Left renal pelvis (tissue), 4 donors: ENCODE results near the gene KIF4B. TPM values are rescaled to one million over a fixed set of nuclear protein-coding genes. Genes with fewer than 3 reads are reported as not detected.
"Not testable (repeated sequence)": the region's sequence is repeated elsewhere in the genome, so short reads cannot be mapped to it uniquely, and the experiment has no call there.

Experiments used
- DNase-seq, 4 donors: peaks; one replicate each; pipeline ENCODE4 v3.0.0-alpha.2; 2013; ENCODE audit warnings: low read depth in 4 of 4, low spot score in 3 of 4
- polyA plus RNA-seq, 4 donors: library from polyadenylated mRNA; unstranded; fragments of 120-200 nt; gene quantifications; one replicate each; pipeline ENCODE4 v1.2.1, GENCODE V29; 2013; ENCODE audit not compliant: insufficient read length in 4 of 4

The KIF4B gene
- polyA plus RNA-seq, 4 donors = 0.12 to 0.27 (median 0.18) TPM

GRCh38 chr5:155006265-155006664, 7.3 kb upstream of the KIF4B start:
- DNase-seq = not testable (repeated sequence)

- DNase-seq = no peak
These were observed 4.9 kb upstream of the KIF4B start for GRCh38 chr5:155008669-155009068.

- no peak for DNase-seq
These were observed 2.7 kb upstream of the KIF4B start for GRCh38 chr5:155010881-155011280.

GRCh38 chr5:155015239-155015638, 1.7 kb downstream of the KIF4B start:
- DNase-seq = no peak

- DNase-seq = no peak
These were observed 4.1 kb downstream of the KIF4B start for GRCh38 chr5:155017610-155018009.

GRCh38 chr5:155019601-155020226, 6.2 kb downstream of the KIF4B start:
- no peak for DNase-seq

- DNase-seq = no peak
These were observed 8.3 kb downstream of the KIF4B start for GRCh38 chr5:155021842-155022241.

GRCh38 chr5:155023320-155023719, 9.8 kb downstream of the KIF4B start:
- no peak for DNase-seq

GRCh38 chr5:155024015-155024414, 10.5 kb downstream of the KIF4B start:
- no peak for DNase-seq

GRCh38 chr5:155025895-155026294, 12.3 kb downstream of the KIF4B start:
- DNase-seq = no peak

GRCh38 chr5:155027993-155028629, 14.6 kb downstream of the KIF4B start:
- no peak for DNase-seq

GRCh38 chr5:155029240-155029639, 15.7 kb downstream of the KIF4B start:
- no peak for DNase-seq

- DNase-seq = not testable (repeated sequence)
These were observed 20.7 kb downstream of the KIF4B start for GRCh38 chr5:155034145-155034744.

- not testable (repeated sequence) for DNase-seq
These were observed 21.5 kb downstream of the KIF4B start for GRCh38 chr5:155035087-155035486.

GRCh38 chr5:155040984-155041653, 27.6 kb downstream of the KIF4B start:
- no peak for DNase-seq

GRCh38 chr5:155044591-155044990, 31.0 kb downstream of the KIF4B start:
- DNase-seq = no peak

- DNase-seq = no peak
These were observed 33.0 kb downstream of the KIF4B start for GRCh38 chr5:155046591-155046990.

- no peak for DNase-seq
These were observed 34.3 kb downstream of the KIF4B start for GRCh38 chr5:155047818-155048217.

- DNase-seq = no peak
These were observed 36.2 kb downstream of the KIF4B start for GRCh38 chr5:155049569-155050383.

GRCh38 chr5:155050384-155051019, 36.9 kb downstream of the KIF4B start:
- DNase-seq = no peak
